Type B pancreatic cell (in vitro differentiated cells): Measurements from ENCODE around the gene CCDC127. TPM values are rescaled to one million over a fixed set of nuclear protein-coding genes. Genes with fewer than 3 reads are reported as not detected.

ENCODE experiments used
- DNase-seq: peaks from one replicate; pipeline ENCODE4 v3.0.0; 2021; ENCODE audit warnings: mixed read lengths; ENCODE audit not compliant: unreplicated experiment; ENCODE audit errors: extremely low spot score
- H3K27ac Mint-ChIP-seq: 2 replicates; pipeline ENCODE4 v1.8.0; 2021; ENCODE audit warnings: mild to moderate bottlenecking, mixed read lengths
- H3K27me3 Mint-ChIP-seq: 2 replicates; pipeline ENCODE4 v1.8.0; 2021; ENCODE audit warnings: mixed read lengths
- H3K36me3 Mint-ChIP-seq: 2 replicates; pipeline ENCODE4 v1.8.0; 2021; ENCODE audit warnings: mixed read lengths
- H3K4me1 Mint-ChIP-seq: one replicate; pipeline ENCODE4 v1.8.0; 2021; ENCODE audit warnings: mixed read lengths; ENCODE audit not compliant: unreplicated experiment
- H3K4me3 Mint-ChIP-seq: 2 replicates; pipeline ENCODE4 v1.8.0; 2021; ENCODE audit warnings: mild to moderate bottlenecking, mixed read lengths
- H3K9me3 Mint-ChIP-seq: 2 replicates; pipeline ENCODE4 v1.8.0; 2021; ENCODE audit warnings: mixed read lengths
- total RNA-seq: library from RNA; stranded (reverse); gene quantifications from 2 replicates; pipeline ENCODE4 v1.2.1, GENCODE V29; 2021; ENCODE audit warnings: low replicate concordance
- TF ChIP-seq, protein P1 (sequence below): fragments of 200-600 bp; sonication (generic); conservative IDR thresholded peaks from 2 replicates; pipeline ENCODE4 v1.5.0; 2021; ENCODE audit warnings: antibody characterized with exemption, mild to moderate bottlenecking

Gene CCDC127
- total RNA-seq, 1 donor from 2014 or later = 10.8 TPM

DNA sequence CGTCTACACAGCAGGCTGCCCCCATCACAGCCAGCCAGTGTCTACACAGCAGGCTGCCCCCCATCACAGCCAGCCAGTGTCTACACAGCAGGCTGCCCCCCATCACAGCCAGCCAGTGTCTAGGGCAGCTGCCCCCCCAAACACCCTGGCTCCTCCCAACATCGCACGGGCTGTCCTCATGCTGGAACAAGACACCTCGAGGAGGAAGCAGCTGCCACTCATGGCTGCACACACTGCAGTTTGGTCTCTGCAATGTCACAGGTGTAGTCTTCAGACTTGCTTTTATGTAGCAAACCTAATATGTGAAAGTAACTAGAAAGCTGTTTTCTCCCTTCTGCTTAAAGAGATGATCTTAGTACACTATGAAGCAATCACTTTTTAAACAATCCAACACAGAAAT, 17.0 kb downstream of the CCDC127 start:
- peaks cover 10% of the 10 kb centered on the region for H3K36me3 Mint-ChIP-seq
- H3K4me3 Mint-ChIP-seq = no peak overlapping the region
- TF ChIP-seq, protein P1, sequence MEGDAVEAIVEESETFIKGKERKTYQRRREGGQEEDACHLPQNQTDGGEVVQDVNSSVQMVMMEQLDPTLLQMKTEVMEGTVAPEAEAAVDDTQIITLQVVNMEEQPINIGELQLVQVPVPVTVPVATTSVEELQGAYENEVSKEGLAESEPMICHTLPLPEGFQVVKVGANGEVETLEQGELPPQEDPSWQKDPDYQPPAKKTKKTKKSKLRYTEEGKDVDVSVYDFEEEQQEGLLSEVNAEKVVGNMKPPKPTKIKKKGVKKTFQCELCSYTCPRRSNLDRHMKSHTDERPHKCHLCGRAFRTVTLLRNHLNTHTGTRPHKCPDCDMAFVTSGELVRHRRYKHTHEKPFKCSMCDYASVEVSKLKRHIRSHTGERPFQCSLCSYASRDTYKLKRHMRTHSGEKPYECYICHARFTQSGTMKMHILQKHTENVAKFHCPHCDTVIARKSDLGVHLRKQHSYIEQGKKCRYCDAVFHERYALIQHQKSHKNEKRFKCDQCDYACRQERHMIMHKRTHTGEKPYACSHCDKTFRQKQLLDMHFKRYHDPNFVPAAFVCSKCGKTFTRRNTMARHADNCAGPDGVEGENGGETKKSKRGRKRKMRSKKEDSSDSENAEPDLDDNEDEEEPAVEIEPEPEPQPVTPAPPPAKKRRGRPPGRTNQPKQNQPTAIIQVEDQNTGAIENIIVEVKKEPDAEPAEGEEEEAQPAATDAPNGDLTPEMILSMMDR = no peak
- H3K9me3 Mint-ChIP-seq = no peaks in the 10 kb centered on the region
- peaks cover 17% of the 10 kb centered on the region for H3K4me1 Mint-ChIP-seq
- H3K27ac Mint-ChIP-seq = no peak overlapping the region
- no peaks in the 10 kb centered on the region for H3K27me3 Mint-ChIP-seq
- DNase-seq = no peak

DNA sequence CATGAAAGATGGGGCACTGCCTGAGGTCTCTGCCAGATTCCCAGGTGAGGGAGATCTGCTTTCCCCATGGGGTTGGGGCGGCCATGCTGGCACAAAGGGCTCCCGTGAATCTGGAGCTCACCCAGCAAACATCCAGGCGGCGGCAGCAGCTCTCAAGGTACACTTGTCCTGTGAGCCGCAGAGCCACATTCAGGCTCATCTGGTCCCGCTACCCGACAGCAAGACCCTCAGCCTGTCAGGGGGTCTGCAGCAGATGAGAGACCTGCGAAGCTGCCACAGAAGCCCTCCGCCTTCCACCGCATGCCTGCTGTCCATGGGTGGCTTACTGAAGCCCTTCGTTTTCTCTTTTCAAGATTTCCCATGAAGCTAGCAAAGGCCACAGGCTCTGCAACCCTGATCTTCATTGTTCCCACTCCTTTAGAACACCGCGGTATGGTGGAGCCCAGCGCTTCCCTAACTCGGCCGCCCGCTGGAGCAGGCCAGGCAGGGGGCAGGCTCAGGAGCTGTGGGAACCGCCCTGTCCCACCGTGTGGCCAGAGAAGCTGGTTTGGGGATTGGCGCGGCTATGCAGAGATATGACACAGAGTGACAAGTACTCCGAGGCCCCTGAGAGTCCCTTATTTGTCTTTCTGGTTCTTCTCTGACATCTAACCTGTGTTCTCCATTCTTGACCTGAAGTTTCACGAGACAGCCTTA, 17.9 kb downstream of the CCDC127 start:
- peaks cover 10% of the 10 kb centered on the region for H3K36me3 Mint-ChIP-seq
- TF ChIP-seq, protein P1 = no peak
- H3K27me3 Mint-ChIP-seq = no peaks in the 10 kb centered on the region
- H3K4me3 Mint-ChIP-seq = no peak overlapping the region
- H3K4me1 Mint-ChIP-seq = peaks cover 17% of the 10 kb centered on the region
- no peaks in the 10 kb centered on the region for H3K9me3 Mint-ChIP-seq
- DNase-seq = no peak
- H3K27ac Mint-ChIP-seq = no peak overlapping the region

DNA sequence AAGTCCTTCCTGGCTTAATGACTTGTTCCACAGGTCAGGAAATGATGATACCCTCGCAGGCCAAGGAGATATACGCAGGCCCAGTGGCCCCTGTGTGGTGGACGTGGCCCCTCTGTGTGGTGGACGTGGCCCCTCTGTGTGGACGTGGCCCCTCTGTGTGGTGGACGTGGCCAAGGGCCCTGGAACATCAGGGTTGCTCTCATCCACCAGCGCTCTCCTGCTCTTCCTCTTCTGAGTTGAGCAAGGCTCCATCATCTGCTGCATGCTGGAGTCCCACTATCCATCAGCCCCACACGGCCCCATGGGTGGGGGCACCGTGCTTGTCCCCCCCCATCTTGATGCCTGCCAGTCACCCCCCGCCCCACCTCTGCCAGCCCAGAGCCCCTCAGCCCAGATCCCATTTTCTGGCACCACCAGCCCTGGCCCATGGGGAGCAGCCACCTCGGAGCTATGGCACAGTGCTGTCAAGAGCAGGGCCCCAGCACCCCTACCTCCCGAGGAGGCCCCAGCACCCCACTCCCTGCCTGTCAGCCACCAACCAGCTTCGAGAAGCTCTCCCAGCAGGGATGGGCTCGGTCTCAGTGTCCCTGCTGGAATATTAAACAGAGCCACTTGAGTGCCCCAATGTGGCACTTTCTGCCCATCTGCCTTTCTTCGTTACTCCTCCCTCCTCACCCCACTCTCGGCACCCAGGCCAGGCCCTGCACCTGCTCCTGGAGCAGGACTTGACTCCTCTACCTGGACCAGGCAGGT, 18.6 kb downstream of the CCDC127 start:
- TF ChIP-seq, protein P1 = no peak
- Mint-ChIP-seq H3K4me1 (peaks cover 17% of the 10 kb centered on the region), H3K4me3 (no peak overlapping the region), H3K27ac (no peak overlapping the region), H3K36me3 (peaks cover 4% of the 10 kb centered on the region), H3K27me3 (no peaks in the 10 kb centered on the region), H3K9me3 (no peaks in the 10 kb centered on the region)
- no peak for DNase-seq

DNA sequence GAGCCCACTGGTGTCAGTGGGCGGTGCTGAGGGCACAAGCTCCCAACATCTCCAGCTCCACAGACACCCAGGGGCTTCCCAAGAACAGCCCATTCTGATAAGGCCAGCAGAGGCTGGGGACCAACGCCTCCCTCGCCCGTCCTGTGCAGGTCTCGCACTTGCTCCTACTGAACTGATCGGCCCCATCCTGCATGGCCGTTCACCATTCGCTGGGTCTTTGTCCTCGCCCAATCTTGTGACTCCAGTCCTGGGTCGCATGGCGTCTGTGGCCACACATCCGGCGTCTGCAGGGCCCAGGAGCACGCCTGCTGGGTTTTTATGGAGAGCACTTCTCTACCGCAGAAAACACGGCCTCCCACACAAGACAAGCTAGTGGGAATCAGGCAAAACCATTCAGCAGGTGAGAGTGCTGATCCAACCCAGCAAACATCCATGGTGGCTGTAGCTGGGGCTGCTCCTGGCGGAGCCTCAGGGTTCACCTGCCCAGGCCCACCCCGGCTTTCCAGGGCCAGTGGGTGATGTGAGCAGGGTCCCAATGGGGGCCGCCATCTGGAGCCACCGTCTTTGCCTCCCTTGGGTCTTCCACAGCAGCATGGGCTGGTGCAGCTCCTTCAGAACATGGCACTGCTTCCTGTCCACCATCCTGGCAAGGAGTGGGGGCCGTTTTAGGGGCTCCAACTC, 19.3 kb downstream of the CCDC127 start:
- no peak overlapping the region for H3K27ac Mint-ChIP-seq
- H3K36me3 Mint-ChIP-seq = peaks cover 3% of the 10 kb centered on the region
- TF ChIP-seq, protein P1 = no peak
- no peaks in the 10 kb centered on the region for H3K27me3 Mint-ChIP-seq
- no peak overlapping the region for H3K4me3 Mint-ChIP-seq
- no peaks in the 10 kb centered on the region for H3K9me3 Mint-ChIP-seq
- no peak for DNase-seq
- peaks cover 17% of the 10 kb centered on the region for H3K4me1 Mint-ChIP-seq

DNA sequence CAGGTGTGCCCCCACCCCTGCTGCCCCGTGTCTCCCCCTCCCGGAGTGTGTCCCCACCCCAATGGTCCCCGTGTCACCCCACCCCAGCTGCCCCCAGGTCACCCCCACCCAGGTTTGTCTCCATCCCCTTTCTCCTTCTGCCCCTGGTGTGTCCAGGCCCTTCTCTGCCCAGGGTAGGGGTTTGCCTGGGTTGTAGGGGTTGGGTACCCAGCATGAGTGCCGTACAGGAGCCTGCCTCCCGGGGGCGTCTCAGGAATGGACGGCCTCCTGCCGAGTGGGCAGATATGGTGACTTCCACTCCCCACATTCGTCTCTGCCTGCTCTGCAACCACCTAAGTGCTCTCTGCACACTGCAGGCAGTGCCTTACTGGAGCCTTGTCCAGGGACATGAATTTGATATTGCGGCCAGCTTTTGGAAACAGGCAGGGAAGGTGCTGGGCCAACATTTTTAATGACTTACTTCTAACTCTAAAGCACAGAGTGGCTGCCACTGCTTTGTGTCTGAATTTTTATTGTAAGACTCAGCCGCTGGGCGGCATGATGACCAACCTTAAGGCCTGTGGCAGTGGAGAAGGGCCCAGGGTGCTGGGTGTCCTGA, 20.0 kb downstream of the CCDC127 start:
- H3K27me3 Mint-ChIP-seq = no peaks in the 10 kb centered on the region
- H3K9me3 Mint-ChIP-seq = no peaks in the 10 kb centered on the region
- H3K4me3 Mint-ChIP-seq = no peak overlapping the region
- TF ChIP-seq, protein P1 = no peak
- H3K36me3 Mint-ChIP-seq = peaks cover 3% of the 10 kb centered on the region
- no peak overlapping the region for H3K27ac Mint-ChIP-seq
- no peak for DNase-seq
- peaks cover 17% of the 10 kb centered on the region for H3K4me1 Mint-ChIP-seq
